Stimulated activated CD4-positive, alpha-beta T cell treated with anti-CD3 and anti-CD28 coated beads, Interleukin-4, amount 100 ng/mL, for 24 hours (primary cell): ENCODE measurements around the gene JAK1.

Experiments
- DNase-seq: peaks from one replicate; pipeline ENCODE4 v3.0.0-alpha.2; 2020

Gene JAK1

DNA sequence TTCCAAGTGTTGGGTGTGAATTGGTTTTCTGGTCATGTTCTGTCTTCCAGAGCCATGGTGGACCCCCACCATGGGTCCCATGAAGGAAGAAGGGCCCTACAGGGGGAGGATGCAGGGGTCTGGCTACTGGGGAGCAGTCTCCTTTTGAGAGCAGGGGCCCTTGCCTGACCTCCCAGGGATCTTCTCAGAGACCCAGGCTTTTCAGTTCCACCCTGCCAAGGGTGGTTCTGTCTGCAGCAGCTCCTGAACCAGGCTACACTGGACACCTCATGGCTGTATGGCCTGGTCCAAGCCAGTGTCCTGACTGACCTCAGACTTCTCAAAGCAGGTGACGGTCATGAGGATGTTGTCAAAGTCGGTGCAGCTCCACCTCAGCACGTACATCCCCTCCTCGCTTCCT lies 109.0 kb downstream of the JAK1 start:
- no peak for DNase-seq

DNA sequence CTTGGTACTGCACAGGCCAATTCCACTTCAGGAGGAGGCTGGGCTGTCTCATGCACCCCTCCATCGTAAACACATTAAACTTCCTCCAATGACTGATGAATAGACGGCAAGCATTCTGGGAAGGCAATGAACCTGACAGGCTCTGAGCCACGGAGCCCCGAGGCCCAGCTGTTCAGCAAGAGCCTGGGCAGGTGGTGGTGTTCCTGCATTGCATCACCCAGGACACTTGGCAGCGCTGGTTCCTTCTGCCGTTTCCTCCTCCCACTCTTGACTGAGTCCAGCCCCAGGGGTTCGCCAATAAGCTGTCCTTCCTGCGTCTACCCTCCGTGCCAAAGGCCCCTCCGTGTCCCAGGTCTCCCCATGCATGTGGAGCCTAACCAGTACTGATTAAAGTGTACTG lies 109.8 kb downstream of the JAK1 start:
- no peak for DNase-seq

DNA sequence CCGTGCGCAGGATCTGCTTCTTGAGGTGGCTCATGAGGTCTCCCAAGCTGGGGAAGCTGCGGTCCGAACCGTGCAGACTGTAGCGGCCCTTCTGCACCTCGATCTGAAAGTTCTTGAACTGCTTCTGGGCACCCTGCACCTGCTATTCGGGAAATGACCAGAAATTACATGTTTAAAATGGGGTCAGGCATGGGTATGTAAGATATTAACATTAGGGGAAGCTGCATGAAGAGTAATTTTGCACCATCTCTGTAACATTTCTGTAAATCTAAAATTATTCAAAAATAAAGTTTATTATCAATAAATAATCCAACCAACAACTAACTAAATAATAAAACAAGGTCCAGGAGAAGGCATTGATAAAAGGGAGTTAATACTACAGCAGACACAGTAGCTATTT lies 110.8 kb downstream of the JAK1 start:
- DNase-seq, result no peak

DNA sequence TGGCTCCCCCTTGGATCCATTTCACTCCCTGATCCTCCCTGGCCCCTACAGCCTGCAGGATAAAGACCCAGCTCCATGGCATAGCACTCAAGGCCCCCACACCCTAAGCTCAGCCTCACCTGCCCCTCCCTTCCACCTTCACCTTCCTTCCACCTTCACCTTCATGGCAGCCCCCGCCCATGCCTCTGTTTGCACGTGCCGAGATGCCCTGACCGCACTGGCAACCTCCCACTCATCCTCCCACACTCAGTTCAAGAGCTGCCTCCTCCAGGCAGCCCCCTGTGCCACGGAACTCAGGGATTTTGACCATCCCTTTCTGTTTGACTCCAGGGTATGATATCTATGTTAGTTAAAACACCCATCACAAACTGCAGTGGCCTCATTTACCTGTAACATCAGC lies 111.7 kb downstream of the JAK1 start:
- no peak for DNase-seq

DNA sequence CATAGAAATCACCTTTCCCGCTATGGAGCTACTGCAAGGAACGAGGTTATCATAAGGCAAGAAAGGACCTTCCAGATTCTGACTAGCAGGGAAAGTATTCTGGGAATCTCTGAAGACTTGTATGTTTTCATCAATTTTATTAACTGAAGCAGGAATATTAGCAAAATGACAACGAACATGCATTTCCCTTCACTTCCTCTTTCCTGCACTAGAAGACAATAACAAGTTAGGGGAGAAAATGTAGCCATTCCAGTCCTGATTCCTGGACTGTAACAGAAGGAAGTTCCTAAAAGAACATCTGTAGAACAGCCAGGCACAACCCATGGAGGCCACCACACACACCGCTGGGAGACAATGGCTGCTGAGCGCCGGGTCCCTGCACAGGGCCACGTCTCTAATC lies 114.7 kb downstream of the JAK1 start:
- DNase-seq, result no peak

DNA sequence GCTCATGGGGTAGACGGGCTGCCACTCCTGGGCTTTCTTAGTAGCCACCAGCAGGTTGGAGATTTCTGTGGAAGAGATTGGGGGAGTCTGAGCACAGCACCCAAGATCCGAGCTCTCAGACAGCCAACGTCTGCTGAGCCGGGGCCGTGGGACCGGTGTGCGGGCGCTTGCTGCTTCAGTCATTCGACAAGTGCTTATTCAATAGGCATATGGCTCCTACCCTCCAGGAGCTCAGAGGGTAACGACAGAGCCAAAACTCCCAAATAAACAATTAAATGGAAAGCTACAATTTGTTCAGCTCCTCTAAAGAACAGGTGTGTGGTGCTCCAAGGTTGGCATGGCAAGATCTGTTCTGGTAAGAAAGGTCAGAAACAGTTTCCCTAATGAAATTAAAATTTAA lies 115.5 kb downstream of the JAK1 start:
- DNase-seq, result no peak

DNA sequence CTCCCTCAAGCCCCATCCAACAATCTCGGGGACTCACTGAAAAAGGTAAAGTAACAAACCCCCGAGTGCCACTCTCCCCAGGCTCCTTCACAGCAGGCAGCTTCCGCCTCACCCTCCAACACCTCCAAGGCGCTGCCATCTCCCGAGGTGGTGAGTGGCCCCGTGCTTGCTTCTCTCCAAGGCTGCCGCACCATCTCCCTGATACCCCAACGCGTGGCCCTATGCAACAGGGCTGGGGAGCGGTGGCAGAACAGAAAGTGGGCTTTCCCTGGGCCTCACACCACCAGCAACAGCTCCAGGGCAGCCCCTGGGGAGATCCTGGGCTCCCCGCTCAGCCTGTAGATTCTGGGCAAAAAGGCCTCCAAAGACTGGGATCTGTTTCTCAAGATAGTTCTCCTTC lies 116.4 kb downstream of the JAK1 start:
- no peak for DNase-seq

DNA sequence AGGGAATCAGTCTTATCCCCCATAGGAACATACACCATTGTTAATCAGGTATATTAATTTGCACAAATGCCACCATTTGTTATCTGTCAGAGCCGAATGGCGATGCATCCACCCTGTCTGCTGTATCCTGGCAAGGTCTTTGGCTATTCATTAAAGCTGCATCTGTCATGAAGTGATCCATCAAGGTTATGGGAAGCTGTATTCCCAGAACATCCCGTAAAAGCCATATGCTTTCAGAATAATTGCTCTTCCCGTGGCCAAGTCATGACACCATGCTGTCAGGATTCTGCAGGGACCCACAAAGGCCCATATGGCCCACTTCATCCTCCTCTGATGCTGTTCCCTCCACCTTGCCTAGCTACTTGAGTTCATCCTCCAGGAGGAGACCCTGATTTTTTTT lies 117.5 kb downstream of the JAK1 start:
- DNase-seq, result no peak

DNA sequence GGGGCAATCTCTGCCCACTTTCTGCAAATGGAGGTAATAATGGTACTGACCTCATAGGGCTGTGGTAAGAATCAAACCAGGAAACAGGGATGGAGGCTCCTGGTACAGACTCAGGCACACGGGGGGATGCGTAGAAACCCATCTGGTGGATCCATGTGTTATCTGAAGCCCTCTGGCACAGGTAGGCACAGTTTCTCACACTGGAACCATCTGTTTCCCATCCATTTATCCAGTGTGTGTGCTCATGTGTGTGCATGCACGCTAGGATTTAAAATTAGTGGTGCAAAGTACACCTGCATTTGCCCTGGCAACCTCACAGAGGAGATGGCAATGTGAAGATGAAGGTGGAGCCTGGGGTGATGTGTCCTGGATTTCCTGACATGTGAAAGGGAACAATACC lies 118.2 kb downstream of the JAK1 start:
- DNase-seq, result no peak

DNA sequence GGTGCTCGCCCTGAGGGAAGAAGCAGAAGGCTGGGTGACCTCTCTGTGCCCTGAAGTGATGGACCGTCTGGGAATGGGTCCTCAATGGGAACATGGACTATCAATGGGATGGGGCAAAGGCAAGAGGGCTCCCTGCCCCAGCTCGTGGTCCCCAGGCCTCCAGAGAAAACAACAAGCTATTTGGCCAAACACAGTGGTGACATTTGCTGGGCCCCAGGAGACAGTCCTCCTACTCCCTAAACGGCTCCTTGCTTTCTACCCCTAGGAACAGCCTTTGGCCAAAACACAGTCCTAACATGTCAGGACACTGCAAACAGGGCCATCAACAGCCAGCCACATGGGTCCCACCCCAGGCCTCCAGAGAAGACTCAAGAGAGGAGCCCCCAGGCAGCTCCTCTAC lies 118.7 kb downstream of the JAK1 start:
- no peak for DNase-seq

DNA sequence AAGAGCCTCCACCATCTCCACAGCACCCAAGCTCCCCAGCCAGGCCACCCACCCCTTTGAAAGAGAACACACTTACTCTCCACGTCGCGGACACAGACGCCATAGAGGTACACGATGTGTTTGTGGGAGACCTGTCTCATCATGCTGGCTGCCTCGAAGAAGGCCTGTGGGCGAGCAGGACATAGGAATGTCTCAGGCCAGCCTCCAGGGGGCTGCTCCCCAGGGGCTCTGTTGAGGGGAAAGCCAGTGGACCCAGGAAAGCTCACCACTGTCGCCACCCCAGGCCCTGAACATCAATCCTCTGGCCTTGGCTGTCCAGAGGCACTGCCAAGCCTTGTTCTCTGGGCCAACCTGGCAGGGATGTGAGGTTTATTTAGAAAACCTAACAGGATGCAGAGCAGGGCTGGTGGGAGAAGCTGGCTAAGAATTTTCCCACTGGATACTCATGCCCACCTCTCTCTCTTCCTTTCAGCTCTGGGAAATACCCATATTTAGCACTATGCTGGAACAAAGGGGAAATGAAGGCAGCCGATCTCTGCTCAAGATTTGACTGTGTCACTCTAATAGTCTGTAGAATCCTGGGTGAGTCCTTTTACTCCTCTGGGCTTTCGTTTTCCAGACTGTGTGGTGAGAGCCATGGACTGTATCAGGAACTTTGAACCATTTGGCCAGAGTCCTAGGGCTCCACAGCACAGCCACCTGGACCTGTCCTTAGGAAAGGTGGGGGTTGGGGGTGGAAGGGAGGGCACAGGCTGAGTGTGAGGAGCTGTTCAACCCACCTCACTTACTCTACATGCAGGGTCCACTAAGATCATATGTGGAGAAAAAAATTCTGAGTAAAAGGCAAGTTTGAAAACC lies 119.5 kb downstream of the JAK1 start:
- DNase-seq, result no peak

DNA sequence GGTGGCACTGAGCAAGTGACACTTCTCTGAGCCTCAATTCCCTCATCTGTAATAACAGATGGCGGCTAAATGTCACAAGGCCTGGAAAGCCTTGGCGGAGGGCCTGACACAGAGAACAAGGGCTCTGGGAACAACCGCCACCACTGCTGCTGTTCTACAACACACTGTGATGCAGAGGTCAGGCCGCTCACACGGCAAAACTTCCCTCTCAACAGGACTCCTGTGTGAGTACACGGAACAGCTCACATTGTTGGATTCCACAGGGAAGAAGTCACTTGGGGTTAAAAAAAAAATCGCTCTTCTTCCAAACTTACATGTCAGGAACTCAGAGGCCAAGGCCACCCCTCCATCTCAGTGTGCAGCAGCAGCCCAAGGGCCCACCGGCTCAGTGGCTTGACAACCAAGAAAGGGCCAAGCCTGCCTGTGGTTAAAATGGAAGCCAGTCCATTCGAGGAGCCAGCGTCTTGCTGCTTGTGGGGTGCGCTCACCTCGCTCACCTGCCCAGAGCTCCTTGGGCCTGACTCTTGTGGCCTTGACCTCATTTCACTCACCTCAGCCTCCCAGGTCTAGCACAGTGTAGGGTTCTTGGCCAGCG lies 120.4 kb downstream of the JAK1 start:
- no peak for DNase-seq

DNA sequence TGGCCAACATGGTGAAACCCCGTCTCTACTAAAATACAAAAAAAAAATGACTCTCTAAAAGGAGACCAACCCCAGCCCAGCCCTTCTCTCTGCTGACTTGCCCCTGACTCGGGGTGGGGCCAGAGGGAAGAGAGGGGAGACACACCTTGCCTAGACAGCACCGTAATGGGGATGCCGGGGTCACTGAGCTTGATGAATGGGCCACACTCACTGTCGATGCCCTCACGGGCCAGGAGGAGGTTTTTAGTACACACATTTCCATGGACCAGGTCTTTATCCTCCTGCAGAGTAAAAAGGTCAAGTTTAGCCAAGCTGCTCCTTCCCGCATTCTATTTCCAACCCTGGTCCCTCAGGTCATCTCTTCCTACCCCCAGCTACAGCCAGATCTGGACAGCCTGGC lies 121.7 kb downstream of the JAK1 start:
- DNase-seq, result no peak

DNA sequence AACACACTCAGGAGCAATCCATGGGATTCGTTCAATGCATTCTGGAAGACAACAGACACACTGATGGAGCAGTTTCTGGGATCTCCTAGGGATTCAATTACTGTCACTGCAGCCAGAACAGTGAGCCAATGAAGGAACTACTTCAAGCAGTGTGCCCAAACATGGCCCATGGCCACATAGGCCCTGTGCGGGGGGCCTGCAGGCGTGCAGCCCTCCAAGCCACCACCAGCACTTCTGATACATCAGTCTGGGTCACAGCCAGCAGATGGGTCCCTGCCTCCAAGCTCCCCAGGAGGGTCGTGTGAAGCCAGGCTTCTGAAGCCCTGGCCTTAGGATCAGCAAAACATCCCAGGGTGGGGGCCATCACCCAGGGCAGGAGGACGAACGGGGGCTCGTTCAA lies 122.2 kb downstream of the JAK1 start:
- DNase-seq, result no peak

DNA sequence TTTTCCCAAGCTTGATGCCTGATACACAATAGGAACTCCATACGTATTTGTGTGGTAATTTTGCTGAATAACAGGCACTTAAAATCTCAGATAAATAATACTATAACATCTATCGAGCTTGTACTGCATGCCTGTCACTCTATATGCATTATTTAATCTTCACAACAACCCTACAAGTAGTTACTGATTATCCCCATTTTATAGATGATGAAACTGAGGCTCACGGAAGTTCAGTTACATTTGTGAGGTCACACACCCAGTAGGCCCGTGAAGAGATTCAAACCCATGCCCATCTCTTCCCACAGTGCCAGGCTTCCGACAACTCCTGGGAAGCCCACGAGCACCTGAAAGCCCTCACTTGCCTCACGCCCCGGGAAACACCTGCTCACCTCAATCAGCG lies 122.7 kb downstream of the JAK1 start:
- no peak for DNase-seq

DNA sequence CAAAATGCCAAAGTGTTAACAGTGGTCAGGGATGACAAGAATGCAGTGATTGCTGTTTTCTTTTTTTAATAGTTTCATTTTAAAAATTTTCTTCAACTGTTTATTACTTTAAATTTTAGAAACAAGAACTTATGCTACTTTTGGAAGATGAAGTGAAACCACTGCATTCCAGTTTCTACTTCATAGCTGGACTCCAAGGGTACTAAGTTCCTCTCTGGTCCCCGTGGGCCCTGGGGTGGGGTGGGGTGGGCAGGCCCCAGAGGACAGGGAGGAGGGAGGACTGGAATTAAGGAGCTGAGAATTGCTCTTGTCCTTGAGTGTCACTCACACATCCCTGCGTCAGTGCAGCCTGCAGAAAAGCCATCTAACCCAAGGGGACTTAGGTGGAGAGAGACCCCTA lies 124.1 kb downstream of the JAK1 start:
- no peak for DNase-seq

DNA sequence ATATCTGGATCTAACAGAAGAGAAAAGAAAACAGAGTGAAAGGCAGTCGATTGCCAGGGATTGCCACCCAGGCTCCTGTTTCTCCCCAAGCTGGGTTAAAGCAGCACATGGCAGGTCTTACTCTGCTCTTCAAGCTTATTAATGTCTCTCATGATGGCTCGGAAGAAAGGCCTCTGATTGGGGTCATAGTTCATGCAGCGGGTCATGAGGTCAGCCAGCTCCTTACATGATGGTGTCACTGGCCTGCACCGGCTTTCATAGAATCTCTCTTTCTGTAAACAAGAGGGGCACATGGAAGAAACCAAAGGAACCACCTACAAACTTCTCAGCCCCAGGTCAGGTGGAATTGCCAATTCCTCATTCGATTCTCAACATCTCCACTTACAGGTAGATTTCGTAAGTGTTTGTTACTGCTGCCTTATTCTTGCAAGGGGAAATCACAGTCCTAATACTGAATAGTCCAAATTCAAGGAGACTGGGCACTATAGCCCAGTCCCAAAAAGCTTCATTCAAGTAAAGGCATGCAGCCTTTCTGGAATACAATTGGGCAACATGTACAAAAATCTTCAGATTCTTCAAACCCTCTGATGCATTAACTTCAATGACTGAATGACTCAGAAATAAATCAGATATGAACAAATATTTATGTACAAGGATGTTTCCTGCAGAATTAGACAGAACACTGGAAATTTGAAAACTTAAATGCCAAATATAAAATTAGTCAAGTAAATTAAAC lies 124.9 kb downstream of the JAK1 start:
- no peak for DNase-seq

DNA sequence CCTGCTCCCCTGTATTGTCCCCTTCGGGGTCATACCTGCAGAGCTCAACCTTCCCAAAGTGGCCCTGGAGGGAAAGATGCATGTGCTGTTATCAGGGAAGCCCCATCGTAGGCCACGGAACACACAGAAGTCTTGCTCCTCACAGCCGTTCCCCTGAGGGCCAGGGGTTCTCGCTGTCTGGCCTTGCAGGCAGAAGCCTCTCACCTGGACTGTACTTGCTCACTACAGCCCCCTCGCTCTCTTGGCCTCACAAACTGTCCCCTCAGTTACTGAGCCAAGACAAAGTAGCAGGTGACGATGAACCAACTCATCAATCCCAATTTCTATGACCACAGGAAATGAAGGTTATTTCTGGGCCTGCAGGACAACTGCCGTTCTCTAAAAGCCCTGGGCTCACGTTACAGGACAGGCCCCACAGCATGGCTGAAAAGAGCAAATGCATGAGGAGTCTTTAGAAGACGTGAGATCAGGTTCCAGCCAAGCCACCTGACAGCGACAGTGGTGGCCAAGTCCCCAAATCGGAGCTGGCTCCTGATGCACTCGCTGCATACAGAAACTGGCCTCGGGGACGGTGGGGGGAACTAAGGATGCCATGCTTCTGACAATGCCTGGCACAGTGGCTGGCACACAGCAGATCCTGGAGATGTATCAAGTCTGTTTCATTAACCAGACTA lies 126.5 kb downstream of the JAK1 start:
- DNase-seq, result no peak

DNA sequence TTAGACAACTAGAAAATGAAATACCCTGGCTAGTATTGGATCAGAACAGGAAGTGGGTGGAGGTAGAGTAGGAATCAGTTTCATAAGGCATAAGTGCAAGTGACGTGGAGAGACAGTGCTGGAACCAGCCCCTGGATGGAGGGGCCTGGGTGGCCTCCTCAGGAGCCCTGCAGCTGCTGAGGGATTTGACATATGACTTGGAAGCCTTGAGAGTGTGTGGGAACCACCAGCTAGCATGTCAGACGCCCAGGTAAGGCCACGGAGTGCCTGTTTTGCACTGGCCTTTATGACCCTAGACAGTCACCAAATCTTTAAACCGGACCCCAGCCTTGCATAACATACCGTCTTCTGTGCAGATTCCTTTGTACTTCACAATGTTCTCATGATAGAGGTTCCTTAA lies 127.1 kb downstream of the JAK1 start:
- no peak for DNase-seq

DNA sequence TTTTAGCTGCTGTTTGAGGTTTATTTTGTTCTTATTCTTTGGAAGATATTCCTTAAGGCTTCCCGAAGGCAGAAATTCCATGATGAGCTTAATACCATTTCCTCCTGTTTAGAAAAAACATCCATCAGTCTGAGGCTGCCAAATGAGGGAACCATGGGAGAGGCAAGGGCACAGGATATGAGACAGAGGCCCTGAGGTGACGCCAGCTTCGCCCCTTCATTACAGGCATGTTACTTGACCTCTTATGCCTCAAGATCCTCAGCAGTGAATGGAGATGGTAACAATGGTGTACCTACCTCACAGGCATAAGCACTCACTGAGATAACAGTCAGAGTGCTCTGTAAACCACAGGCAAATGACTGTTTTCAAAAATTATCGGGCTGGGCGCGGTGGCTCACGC lies 127.9 kb downstream of the JAK1 start:
- no peak for DNase-seq

DNA sequence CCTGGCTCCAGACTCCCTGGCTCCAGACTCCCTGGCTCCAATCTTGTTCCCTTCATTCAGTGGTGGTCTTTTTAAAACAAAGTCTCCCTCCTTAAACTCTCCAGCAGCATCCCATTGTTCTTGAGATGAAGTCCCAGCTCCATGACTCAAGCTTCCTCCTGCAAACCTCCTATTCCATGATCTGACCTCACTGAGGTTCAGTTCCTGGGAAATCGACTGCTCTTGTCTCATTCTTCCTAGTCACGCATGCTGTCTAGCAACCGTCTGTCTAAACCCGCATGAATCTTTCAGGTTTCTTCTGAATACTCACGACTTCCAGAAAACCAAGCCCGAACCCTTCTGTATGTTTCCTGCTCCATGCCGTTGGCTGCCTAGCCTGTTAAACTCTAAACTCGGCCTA lies 129.5 kb downstream of the JAK1 start:
- no peak for DNase-seq

DNA sequence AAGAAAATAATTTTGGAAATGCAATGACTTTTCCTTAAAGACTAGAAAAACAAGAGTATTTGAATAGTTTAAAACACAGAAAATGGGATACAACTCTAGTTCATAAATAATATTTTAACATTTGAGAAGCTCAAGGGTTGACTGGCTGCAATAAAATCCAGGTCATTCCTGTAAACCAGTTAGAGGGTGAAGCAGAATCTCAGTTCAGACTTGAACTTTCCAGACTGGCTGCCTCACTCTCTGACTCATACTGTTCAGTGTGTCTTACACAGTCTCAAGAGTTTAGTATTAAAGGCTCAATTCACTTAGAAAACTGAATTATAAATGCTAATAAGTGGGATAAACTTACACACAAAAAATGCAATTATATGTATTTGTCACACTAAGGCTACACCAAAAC lies 131.6 kb downstream of the JAK1 start:
- DNase-seq, result no peak

DNA sequence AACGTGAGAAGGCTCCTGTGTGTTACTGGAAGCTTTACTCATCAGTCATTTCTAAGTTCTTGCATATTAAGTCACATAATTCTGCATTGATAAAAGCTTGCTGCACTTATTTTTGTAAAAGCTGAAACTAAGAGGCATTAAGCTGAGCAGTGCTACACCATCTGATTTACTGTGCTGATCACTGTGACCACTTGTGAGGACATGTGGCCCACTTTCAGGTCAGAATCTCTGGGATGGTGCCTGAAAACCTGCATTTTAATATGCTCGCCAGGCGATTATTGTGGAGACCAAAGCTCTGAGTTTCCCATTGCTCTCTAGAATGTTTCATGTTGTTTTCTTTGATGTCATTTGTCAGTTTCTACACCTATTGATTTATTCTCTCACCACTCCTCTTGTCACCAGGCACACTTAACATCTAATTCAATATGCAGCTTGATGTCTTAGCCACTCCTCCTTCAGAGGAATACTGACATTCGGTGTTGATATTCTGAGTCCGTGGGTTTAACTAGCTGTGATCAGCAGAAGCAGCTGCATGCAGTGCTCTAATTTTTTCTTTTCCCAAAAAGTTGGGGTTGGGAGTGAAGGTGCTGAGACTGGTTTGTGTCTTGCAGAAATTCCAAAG lies 136.2 kb downstream of the JAK1 start:
- DNase-seq, result no peak
